ENCODE results near the gene ENAH. TPM values are rescaled to one million over a fixed set of nuclear protein-coding genes. Genes with fewer than 3 reads are reported as not detected.

Gene ENAH
- total and polyA plus RNA-seq, 2 donors (not counting 1 experiment from before 2014, with no cell fraction given): 1.3 to 1.6 TPM

DNA sequence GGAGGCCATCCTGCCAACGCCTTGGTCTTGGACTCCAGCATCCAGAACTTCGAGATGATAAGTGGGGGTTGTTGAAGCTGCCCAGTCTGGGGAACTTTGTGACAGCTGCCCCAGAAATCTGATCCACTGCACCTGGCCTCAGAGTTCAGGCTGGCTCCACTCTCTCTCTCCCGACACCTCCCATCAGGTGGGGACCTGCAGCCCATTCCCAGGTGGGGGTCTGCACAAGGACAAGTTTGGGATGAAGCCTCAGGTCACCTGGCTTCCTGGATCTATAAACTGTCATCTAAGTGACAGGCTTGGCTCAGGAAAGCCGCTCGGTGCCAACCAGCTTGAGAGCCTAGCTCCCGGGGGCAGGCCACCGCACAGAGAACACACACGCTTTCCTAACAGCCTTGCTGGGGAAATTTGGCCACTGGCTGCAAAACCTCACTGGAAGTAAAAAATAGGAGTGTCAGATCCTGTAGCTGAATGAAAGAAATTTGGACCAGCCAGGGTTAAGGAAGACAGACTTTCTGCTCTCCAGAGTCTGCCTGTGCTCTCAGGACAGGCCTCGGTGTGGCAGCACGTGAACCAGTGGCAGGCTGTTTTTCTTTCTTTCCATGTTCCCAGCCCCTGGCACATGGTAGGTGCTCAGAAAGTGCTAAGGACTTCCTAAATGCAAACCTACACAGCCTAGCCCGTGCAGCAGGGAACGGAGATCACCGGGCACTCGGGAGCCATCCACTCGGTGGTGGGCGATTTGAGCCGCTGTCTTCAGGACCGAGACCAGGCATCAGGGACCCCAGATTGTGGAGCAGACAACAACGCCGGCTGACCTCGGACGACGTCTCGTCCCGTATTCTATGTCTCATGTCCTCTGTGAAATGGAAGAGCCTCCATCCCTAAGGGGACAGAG is 182.5 kb downstream of the ENAH start:
- intact Hi-C loops (cut with micrococcal nuclease): no loop called here
- H3K27me3 Mint-ChIP-seq: no peaks in the 10 kb centered on the region
- Histone ChIP-seq H3K36me3 (replicated peaks in 1 of 2; ENCODE audit: control extremely low read depth in 1 of 2, control insufficient read depth in 1 of 2, extremely low read depth in 1 of 2, insufficient read depth in 2 of 2, low read length in 1 of 2) (no peaks in the 10 kb centered on the region), H4K20me1 (ENCODE audit: control insufficient read depth, insufficient read depth, low read length, poor library complexity, severe bottlenecking) (no peaks in the 10 kb centered on the region), H3K9me3 (ENCODE audit: control extremely low read depth in 1 of 3, control insufficient read depth in 2 of 3, insufficient read depth in 1 of 3, low read length in 2 of 3) (no peaks in the 10 kb centered on the region), H2AFZ (ENCODE audit: insufficient read depth, low read depth, low read length, poor library complexity, severe bottlenecking) (no peak overlapping the region), H3K4me1 (ENCODE audit: control insufficient read depth in 2 of 2, insufficient read depth in 2 of 2, low read length in 2 of 2) (peaks cover 18 to 41% of the 10 kb centered on the region in 2 donors), H3K9ac (ENCODE audit: low read length) (no peak overlapping the region), H3K4me3 (ENCODE audit: control extremely low read depth in 1 of 5, extremely low read depth in 1 of 5, insufficient read depth in 1 of 5, low read depth in 2 of 5, low read length in 4 of 5) (no peak overlapping the region), H3K27ac (ENCODE audit: low read length in 2 of 2) (no peak overlapping the region), H3K4me2 (replicated peaks; ENCODE audit: low read depth, low read length, poor library complexity, severe bottlenecking) (no peak overlapping the region), H3K27me3 (replicated peaks in 1 of 4; ENCODE audit: control extremely low read depth in 1 of 4, control insufficient read depth in 3 of 4, insufficient read depth in 4 of 4, low read length in 3 of 4) (no peaks in the 10 kb centered on the region), H3K79me2 (ENCODE audit: control insufficient read depth, insufficient read depth, low read length) (no peaks in the 10 kb centered on the region)
- no peak for ATAC-seq (ENCODE audit: low read depth)
- H3K4me1 Mint-ChIP-seq: peaks cover 32% of the 10 kb centered on the region
- peak overlapping the region; percentile 26 for H3K27ac Mint-ChIP-seq
- CTCF ChIA-PET: interaction anchor here (0.8 to 4.0 kb wide), 4 partner anchors 10 to 507 kb away, joined by 3 to 20 read pairs (median 6); no protein-coding TSS in a partner anchor
- 94% methylated on average over 24 of the region's 25 CpGs for WGBS (ENCODE audit: insufficient coverage)
- no peak for DNase-seq
- H3K9me3 Mint-ChIP-seq (ENCODE audit: insufficient read depth): no peaks in the 10 kb centered on the region
- TF ChIP-seq EZH2 (IDR thresholded peaks at IDR 0.05; ENCODE audit: borderline replicate concordance, insufficient read depth, low read depth, low read length, poor library complexity, severe bottlenecking): no peak
- TF ChIP-seq CTCF (IDR thresholded peaks at IDR 0.05): no peak
- H3K4me3 Mint-ChIP-seq: no peak overlapping the region
- POLR2A ChIA-PET: interaction anchor here (0.7 to 0.8 kb wide), 2 partner anchors 10 to 307 kb away, joined by 3 read pairs; partner anchors contain the start of gene SRP9

DNA sequence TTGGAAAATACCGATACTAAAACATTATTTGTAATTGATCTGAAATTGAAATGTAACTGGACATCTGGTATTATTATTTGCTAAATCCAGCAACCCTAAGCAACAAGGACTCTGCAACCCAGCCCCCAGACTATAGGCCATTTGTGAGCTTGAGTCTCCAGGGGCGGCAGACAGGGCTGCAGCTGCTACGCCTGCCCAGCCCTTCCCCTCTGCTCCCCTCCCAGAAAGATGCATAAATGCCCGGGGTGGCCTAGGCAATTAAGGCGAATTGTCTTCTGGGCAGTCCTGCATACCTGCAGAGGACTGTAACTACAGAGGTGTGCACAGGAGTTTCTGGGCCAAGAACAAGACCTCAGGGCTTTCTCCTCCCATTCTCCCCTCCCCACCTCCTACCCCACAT is 183.9 kb downstream of the ENAH start:
- Histone ChIP-seq H3K27ac (ENCODE audit: low read length in 2 of 2) (peak overlapping the region in 1 of 2 donors; percentile 82), H3K4me2 (replicated peaks; ENCODE audit: low read depth, low read length, poor library complexity, severe bottlenecking) (no peak overlapping the region), H2AFZ (ENCODE audit: insufficient read depth, low read depth, low read length, poor library complexity, severe bottlenecking) (no peak overlapping the region), H3K36me3 (replicated peaks in 1 of 2; ENCODE audit: control extremely low read depth in 1 of 2, control insufficient read depth in 1 of 2, extremely low read depth in 1 of 2, insufficient read depth in 2 of 2, low read length in 1 of 2) (no peaks in the 10 kb centered on the region), H3K4me1 (ENCODE audit: control insufficient read depth in 2 of 2, insufficient read depth in 2 of 2, low read length in 2 of 2) (peaks cover 15 to 30% of the 10 kb centered on the region in 2 donors), H3K9ac (ENCODE audit: low read length) (no peak overlapping the region), H3K9me3 (ENCODE audit: control extremely low read depth in 1 of 3, control insufficient read depth in 2 of 3, insufficient read depth in 1 of 3, low read length in 2 of 3) (no peaks in the 10 kb centered on the region), H3K79me2 (ENCODE audit: control insufficient read depth, insufficient read depth, low read length) (no peaks in the 10 kb centered on the region), H3K27me3 (replicated peaks in 1 of 4; ENCODE audit: control extremely low read depth in 1 of 4, control insufficient read depth in 3 of 4, insufficient read depth in 4 of 4, low read length in 3 of 4) (no peaks in the 10 kb centered on the region), H3K4me3 (ENCODE audit: control extremely low read depth in 1 of 5, extremely low read depth in 1 of 5, insufficient read depth in 1 of 5, low read depth in 2 of 5, low read length in 4 of 5) (no peak overlapping the region), H4K20me1 (ENCODE audit: control insufficient read depth, insufficient read depth, low read length, poor library complexity, severe bottlenecking) (no peaks in the 10 kb centered on the region)
- Mint-ChIP-seq H3K27me3 (no peaks in the 10 kb centered on the region), H3K4me1 (peaks cover 32% of the 10 kb centered on the region), H3K27ac (peak overlapping the region; percentile 64), H3K9me3 (ENCODE audit: insufficient read depth) (no peaks in the 10 kb centered on the region), H3K4me3 (peak overlapping the region; percentile 91)
- ATAC-seq (ENCODE audit: low read depth) (no peak), DNase-seq (no peak)
- WGBS (ENCODE audit: insufficient coverage): 84% methylated on average over 2 of the region's 5 CpGs
- TF ChIP-seq EZH2 (IDR thresholded peaks at IDR 0.05; ENCODE audit: borderline replicate concordance, insufficient read depth, low read depth, low read length, poor library complexity, severe bottlenecking) (no peak), CTCF (IDR thresholded peaks at IDR 0.05) (no peak)
- ChIA-PET CTCF (interaction anchor here (1.2 to 4.0 kb wide), 6 partner anchors 41 to 596 kb away, joined by 3 to 20 read pairs (median 6); partner anchors contain the start of genes LBR and TMEM63A), POLR2A (interaction anchor here (3.0 kb wide), 1 partner anchor 42 kb away, joined by 37 read pairs; the partner anchor contains the start of gene LBR)
- intact Hi-C loops (cut with micrococcal nuclease): loop anchor here (5.0 kb wide), 2 partner anchors 653 to 938 kb away; partner anchors contain the start of gene PARP1

Measured in B cell (primary cell).